ENCODE measurements around the gene RAPGEF5.

RAPGEF5 gene

GRCh38 chr7:22255834-22256233 lies 101.1 kb downstream of the RAPGEF5 start:
- no peak overlapping the region for H3K4me3 ChIP-seq (ENCODE audit: low read length)
- no peak for TF ChIP-seq ZNF274 (IDR thresholded peaks at IDR 0.05; ENCODE audit: low read depth, low read length)

GRCh38 chr7:22255342-22255741 lies 101.6 kb downstream of the RAPGEF5 start:
- H3K4me3 ChIP-seq (ENCODE audit: low read length) = no peak overlapping the region

GRCh38 chr7:22252936-22253536 lies 103.9 kb downstream of the RAPGEF5 start:
- no peak overlapping the region for H3K4me3 ChIP-seq (ENCODE audit: low read length)
- TF ChIP-seq ZNF274 (IDR thresholded peaks at IDR 0.05; ENCODE audit: low read depth, low read length) = no peak

More at GRCh38 chr7:22255342-22255741, 101.6 kb downstream of the RAPGEF5 start:
- no peak for TF ChIP-seq ZNF274 (IDR thresholded peaks at IDR 0.05; ENCODE audit: low read depth, low read length)

- no peak overlapping the region for H3K4me3 ChIP-seq (ENCODE audit: low read length)
- no peak for TF ChIP-seq ZNF274 (IDR thresholded peaks at IDR 0.05; ENCODE audit: low read depth, low read length)
These were observed 104.9 kb downstream of the RAPGEF5 start for GRCh38 chr7:22252016-22252415.

GRCh38 chr7:22251281-22251680 lies 105.7 kb downstream of the RAPGEF5 start:
- no peak overlapping the region for H3K4me3 ChIP-seq (ENCODE audit: low read length)
- no peak for TF ChIP-seq ZNF274 (IDR thresholded peaks at IDR 0.05; ENCODE audit: low read depth, low read length)

GRCh38 chr7:22250390-22250789 lies 106.6 kb downstream of the RAPGEF5 start:
- TF ChIP-seq ZNF274 (IDR thresholded peaks at IDR 0.05; ENCODE audit: low read depth, low read length) = no peak

GRCh38 chr7:22248111-22248809 lies 108.7 kb downstream of the RAPGEF5 start:
- no peak overlapping the region for H3K4me3 ChIP-seq (ENCODE audit: low read length)
- TF ChIP-seq ZNF274 (IDR thresholded peaks at IDR 0.05; ENCODE audit: low read depth, low read length) = no peak

More at GRCh38 chr7:22250390-22250789, 106.6 kb downstream of the RAPGEF5 start:
- no peak overlapping the region for H3K4me3 ChIP-seq (ENCODE audit: low read length)

GRCh38 chr7:22241805-22242390 lies 115.1 kb downstream of the RAPGEF5 start:
- no peak overlapping the region for H3K4me3 ChIP-seq (ENCODE audit: low read length)
- TF ChIP-seq ZNF274 (IDR thresholded peaks at IDR 0.05; ENCODE audit: low read depth, low read length) = no peak

GRCh38 chr7:22240904-22241571 lies 115.9 kb downstream of the RAPGEF5 start:
- TF ChIP-seq ZNF274 (IDR thresholded peaks at IDR 0.05; ENCODE audit: low read depth, low read length) = no peak
- H3K4me3 ChIP-seq (ENCODE audit: low read length) = no peak overlapping the region

GRCh38 chr7:22238354-22239311 lies 118.3 kb downstream of the RAPGEF5 start:
- no peak overlapping the region for H3K4me3 ChIP-seq (ENCODE audit: low read length)
- no peak for TF ChIP-seq ZNF274 (IDR thresholded peaks at IDR 0.05; ENCODE audit: low read depth, low read length)

GRCh38 chr7:22235134-22235533 lies 121.8 kb downstream of the RAPGEF5 start:
- TF ChIP-seq ZNF274 (IDR thresholded peaks at IDR 0.05; ENCODE audit: low read depth, low read length) = no peak
- H3K4me3 ChIP-seq (ENCODE audit: low read length) = no peak overlapping the region

GRCh38 chr7:22234227-22234626 lies 122.7 kb downstream of the RAPGEF5 start:
- no peak for TF ChIP-seq ZNF274 (IDR thresholded peaks at IDR 0.05; ENCODE audit: low read depth, low read length)
- H3K4me3 ChIP-seq (ENCODE audit: low read length) = no peak overlapping the region

GRCh38 chr7:22231806-22232205 lies 125.1 kb downstream of the RAPGEF5 start:
- no peak for TF ChIP-seq ZNF274 (IDR thresholded peaks at IDR 0.05; ENCODE audit: low read depth, low read length)
- no peak overlapping the region for H3K4me3 ChIP-seq (ENCODE audit: low read length)

Measured in GM08714 (cell line).